Nephron (organoid): ENCODE data around the gene TRAF4.

ENCODE experiments used
- H3K27ac Mint-ChIP-seq, 3 experiments: 2 replicates each; pipeline ENCODE4 v1.8.0; 2020; ENCODE audit warnings: mixed read lengths in 3 of 3, mild to moderate bottlenecking in 2 of 3, moderate library complexity in 1 of 3
- H3K27me3 Mint-ChIP-seq: 2 replicates; pipeline ENCODE4 v1.8.0; 2021; ENCODE audit warnings: low read depth, mild to moderate bottlenecking, moderate library complexity, mixed read lengths
- H3K36me3 Mint-ChIP-seq: 2 replicates; pipeline ENCODE4 v1.8.0; 2020; ENCODE audit warnings: low read depth, mixed read lengths
- H3K4me1 Mint-ChIP-seq: 2 replicates; pipeline ENCODE4 v1.8.0; 2020; ENCODE audit warnings: mixed read lengths
- H3K4me3 Mint-ChIP-seq, 3 experiments: 2 replicates each; pipeline ENCODE4 v1.8.0; 2020; ENCODE audit warnings: mild to moderate bottlenecking in 3 of 3, mixed read lengths in 3 of 3, moderate library complexity in 2 of 3
- H3K9me3 Mint-ChIP-seq: 2 replicates; pipeline ENCODE4 v1.8.0; 2020; ENCODE audit warnings: mixed read lengths
- TF ChIP-seq, protein P1 (sequence below), 3 experiments: fragments of 200-600 bp; sonication (generic); IDR thresholded peaks; one replicate each; pipeline ENCODE4 v1.5.0; 2021; ENCODE audit warnings: antibody characterized with exemption in 3 of 3; ENCODE audit not compliant: unreplicated experiment in 3 of 3

TRAF4 gene

DNA sequence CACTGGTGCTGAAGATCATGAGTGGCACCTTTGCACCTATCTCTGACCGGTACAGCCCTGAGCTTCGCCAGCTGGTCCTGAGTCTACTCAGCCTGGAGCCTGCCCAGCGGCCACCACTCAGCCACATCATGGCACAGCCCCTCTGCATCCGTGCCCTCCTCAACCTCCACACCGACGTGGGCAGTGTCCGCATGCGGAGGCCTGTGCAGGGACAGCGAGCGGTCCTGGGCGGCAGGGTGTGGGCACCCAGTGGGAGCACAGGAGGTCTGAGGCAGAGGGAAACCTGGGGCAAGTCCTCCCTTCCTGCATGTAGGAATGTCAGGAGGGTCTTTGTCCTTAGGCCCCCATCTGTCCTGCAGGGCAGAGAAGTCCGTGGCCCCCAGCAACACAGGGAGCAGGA, 6.5 kb upstream of the TRAF4 start:
- no peak overlapping the region for H3K27ac Mint-ChIP-seq
- no peaks in the 10 kb centered on the region for H3K27me3 Mint-ChIP-seq
- H3K4me3 Mint-ChIP-seq: no peak overlapping the region
- H3K9me3 Mint-ChIP-seq: no peaks in the 10 kb centered on the region
- H3K36me3 Mint-ChIP-seq: peaks cover 6% of the 10 kb centered on the region
- H3K4me1 Mint-ChIP-seq: no peaks in the 10 kb centered on the region
- TF ChIP-seq, protein P1, sequence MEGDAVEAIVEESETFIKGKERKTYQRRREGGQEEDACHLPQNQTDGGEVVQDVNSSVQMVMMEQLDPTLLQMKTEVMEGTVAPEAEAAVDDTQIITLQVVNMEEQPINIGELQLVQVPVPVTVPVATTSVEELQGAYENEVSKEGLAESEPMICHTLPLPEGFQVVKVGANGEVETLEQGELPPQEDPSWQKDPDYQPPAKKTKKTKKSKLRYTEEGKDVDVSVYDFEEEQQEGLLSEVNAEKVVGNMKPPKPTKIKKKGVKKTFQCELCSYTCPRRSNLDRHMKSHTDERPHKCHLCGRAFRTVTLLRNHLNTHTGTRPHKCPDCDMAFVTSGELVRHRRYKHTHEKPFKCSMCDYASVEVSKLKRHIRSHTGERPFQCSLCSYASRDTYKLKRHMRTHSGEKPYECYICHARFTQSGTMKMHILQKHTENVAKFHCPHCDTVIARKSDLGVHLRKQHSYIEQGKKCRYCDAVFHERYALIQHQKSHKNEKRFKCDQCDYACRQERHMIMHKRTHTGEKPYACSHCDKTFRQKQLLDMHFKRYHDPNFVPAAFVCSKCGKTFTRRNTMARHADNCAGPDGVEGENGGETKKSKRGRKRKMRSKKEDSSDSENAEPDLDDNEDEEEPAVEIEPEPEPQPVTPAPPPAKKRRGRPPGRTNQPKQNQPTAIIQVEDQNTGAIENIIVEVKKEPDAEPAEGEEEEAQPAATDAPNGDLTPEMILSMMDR (IDR thresholded peaks at IDR 0.05; ENCODE audit: unreplicated experiment in 3 of 3): no peak

DNA sequence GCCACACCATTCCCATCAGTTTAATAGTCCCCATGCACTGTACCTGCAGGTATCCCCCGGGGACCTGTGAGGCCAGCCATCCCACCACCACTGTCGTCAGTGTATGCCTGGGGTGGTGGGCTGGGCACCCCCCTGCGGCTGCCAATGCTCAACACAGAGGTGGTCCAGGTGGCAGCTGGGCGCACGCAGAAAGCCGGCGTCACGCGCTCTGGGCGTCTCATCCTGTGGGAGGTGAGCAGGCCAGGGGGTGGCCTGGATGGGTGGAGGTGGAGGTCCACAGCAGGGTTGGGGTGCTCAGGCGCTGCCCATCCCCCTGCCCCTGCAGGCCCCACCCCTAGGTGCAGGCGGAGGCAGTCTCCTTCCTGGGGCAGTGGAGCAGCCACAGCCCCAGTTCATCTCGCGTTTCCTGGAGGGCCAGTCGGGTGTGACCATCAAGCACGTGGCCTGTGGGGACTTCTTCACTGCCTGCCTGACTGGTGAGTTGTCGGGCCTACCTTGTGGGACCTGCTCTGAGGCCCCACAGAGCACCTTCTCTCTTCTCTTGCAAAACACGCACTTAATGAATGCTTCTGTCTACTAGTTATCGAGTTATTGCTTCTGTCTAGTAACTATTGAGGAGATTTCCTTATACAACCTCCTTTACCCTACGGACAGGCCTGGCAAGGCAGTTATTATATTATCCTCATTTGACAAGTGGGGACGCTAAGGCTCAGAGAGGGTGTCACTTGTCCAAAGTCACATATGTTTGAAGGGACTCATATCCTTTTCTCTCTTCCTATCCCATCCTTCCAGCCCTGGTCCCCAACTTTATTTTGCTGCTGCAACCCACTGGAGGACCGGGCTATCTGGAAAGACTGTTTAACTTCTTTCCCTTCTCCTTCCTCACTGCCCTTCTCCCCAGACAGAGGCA, 5.8 kb upstream of the TRAF4 start:
- no peaks in the 10 kb centered on the region for H3K27me3 Mint-ChIP-seq
- TF ChIP-seq, protein P1 (IDR thresholded peaks at IDR 0.05; ENCODE audit: unreplicated experiment in 3 of 3): no peak
- H3K4me3 Mint-ChIP-seq: no peak overlapping the region
- no peaks in the 10 kb centered on the region for H3K9me3 Mint-ChIP-seq
- H3K36me3 Mint-ChIP-seq: peaks cover 6% of the 10 kb centered on the region
- peak overlapping the region in 1 of 3 experiments; percentile 56 for H3K27ac Mint-ChIP-seq
- no peaks in the 10 kb centered on the region for H3K4me1 Mint-ChIP-seq

DNA sequence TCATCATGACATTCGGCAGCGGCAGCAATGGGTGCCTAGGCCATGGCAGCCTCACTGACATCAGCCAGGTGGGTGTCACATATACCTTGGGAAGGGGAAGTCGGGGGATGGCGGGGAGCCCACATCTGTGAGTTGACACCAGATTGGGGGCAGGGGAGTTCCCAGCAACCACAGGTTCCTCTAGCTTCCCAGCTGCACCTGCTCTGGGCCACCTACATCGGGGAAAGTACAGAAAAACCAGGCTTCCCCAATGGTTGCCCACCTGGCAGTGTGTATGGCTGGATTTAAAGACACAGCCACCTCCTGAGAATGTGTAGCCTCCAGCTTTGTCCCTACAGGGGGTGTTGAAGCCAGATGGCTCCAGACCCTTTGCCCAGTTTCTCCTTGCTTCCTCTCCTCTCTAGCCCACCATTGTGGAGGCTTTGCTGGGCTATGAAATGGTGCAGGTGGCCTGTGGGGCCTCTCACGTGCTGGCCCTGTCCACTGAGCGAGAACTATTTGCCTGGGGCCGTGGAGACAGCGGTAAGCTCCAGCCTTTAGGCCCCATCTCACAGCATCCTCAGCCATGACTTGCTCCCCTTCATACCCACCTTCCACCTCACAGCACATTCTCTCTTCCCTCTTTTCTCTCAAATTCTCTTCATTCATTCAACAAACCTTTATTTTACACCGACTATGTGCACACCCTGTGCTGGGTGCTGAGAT, 5.0 kb upstream of the TRAF4 start:
- Mint-ChIP-seq H3K36me3 (peaks cover 6% of the 10 kb centered on the region), H3K27ac (peak overlapping the region in 1 of 3 experiments; percentile 56)

DNA sequence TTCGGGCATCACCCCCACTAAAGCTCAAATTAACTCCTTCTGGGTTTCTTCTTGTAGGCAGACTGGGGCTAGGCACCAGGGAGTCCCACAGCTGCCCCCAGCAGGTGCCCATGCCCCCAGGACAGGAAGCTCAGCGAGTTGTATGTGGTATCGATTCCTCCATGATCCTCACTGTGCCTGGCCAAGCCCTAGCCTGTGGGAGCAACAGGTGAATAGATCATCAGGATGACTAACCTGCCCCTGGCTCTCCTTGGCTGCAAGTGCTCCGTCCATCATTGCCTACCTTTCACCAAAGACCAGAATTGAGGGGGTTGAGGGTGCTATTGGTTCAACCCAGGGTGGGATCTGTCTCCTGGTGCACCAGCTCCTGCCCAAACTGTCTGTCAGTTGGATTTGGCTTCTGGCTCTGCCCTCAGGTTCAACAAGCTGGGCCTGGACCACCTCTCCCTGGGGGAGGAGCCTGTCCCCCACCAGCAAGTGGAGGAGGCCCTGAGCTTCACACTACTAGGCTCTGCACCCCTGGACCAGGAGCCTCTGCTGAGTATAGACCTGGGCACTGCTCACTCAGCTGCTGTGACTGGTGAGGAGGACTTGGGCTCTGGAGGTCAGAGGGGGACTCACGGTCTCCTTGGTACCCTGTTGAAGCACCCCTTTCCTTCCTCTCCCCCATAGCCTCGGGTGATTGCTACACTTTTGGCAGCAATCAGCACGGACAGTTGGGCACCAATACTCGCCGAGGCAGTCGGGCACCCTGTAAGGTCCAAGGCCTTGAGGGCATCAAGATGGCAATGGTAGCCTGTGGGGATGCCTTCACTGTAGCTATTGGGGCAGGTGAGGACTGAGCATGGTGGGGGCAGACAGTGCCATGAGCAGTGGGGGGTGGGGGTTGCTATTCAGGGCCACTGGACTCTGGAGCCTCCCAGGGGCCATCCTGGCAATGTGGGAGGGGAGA, 3.1 kb upstream of the TRAF4 start:
- Mint-ChIP-seq H3K27me3 (no peaks in the 10 kb centered on the region), H3K4me3 (peak overlapping the region in 1 of 3 experiments; percentile 17), H3K4me1 (no peaks in the 10 kb centered on the region), H3K36me3 (peaks cover 6% of the 10 kb centered on the region), H3K9me3 (no peaks in the 10 kb centered on the region), H3K27ac (no peak overlapping the region)
- TF ChIP-seq, protein P1 (IDR thresholded peaks at IDR 0.05; ENCODE audit: unreplicated experiment in 3 of 3): no peak

More for the DNA sequence above, 5.0 kb upstream of the TRAF4 start:
- H3K4me3 Mint-ChIP-seq: no peak overlapping the region
- H3K4me1 Mint-ChIP-seq: no peaks in the 10 kb centered on the region
- H3K27me3 Mint-ChIP-seq: no peaks in the 10 kb centered on the region
- TF ChIP-seq, protein P1 (IDR thresholded peaks at IDR 0.05; ENCODE audit: unreplicated experiment in 3 of 3): no peak
- H3K9me3 Mint-ChIP-seq: no peaks in the 10 kb centered on the region

DNA sequence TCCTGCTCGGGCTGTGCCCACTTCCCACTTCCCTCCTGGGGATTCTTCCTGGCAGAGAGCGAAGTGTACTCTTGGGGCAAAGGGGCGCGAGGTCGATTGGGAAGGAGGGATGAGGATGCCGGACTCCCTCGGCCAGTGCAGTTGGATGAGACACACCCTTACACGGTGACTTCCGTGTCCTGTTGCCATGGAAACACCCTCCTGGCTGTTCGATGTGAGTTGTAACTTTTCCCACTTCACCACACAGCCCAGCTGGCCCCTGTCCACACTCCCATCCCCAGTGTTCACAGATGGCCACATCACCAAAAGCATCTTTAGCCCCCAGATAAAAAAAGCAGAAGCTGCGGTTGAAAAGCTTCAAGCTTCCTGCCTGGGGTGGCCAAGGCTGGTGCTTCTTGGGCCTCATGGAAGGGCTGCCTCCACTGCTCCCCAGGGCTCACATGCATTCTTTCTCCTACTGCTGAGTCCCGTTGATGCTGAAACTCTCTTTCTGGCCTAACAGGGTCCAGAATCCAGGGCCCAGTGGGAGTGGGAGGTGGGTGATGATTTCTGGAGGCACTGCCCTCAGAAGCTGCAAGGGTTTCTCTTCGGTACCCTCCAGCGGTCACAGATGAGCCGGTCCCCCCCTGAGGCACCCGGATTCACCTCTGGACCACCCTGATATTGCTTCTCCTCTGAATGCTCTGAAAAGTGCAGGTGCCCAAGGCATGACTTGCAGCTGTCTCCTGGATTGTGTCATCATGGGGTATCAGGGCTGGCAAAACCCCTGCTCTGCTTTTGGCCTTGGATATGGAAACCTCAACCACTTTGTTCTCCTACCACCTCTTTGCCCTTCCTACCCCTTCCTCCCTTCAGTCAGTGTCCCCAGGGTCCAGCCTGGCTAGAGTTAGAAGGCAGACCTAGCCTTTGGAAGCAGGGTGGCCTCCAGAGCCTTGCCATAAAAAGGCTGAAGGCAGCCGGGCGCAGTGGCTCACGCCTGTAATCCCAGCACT, 2.2 kb upstream of the TRAF4 start:
- H3K4me1 Mint-ChIP-seq: peaks cover 9% of the 10 kb centered on the region
- peaks cover 6% of the 10 kb centered on the region for H3K36me3 Mint-ChIP-seq
- no peaks in the 10 kb centered on the region for H3K9me3 Mint-ChIP-seq
- no peaks in the 10 kb centered on the region for H3K27me3 Mint-ChIP-seq
- H3K27ac Mint-ChIP-seq: no peak overlapping the region
- TF ChIP-seq, protein P1 (IDR thresholded peaks at IDR 0.05; ENCODE audit: unreplicated experiment in 3 of 3): no peak
- H3K4me3 Mint-ChIP-seq: peak overlapping the region in 2 of 3 experiments; percentile 17 to 36
